ENCODE data around the gene MDC1.
A peak's percentile ranks its signal among the peaks of the same experiment; 100 is the strongest.
"Not testable (repeated sequence)": the region's sequence is repeated elsewhere in the genome, so short reads cannot be mapped to it uniquely, and the experiment has no call there.

MDC1 gene

DNA sequence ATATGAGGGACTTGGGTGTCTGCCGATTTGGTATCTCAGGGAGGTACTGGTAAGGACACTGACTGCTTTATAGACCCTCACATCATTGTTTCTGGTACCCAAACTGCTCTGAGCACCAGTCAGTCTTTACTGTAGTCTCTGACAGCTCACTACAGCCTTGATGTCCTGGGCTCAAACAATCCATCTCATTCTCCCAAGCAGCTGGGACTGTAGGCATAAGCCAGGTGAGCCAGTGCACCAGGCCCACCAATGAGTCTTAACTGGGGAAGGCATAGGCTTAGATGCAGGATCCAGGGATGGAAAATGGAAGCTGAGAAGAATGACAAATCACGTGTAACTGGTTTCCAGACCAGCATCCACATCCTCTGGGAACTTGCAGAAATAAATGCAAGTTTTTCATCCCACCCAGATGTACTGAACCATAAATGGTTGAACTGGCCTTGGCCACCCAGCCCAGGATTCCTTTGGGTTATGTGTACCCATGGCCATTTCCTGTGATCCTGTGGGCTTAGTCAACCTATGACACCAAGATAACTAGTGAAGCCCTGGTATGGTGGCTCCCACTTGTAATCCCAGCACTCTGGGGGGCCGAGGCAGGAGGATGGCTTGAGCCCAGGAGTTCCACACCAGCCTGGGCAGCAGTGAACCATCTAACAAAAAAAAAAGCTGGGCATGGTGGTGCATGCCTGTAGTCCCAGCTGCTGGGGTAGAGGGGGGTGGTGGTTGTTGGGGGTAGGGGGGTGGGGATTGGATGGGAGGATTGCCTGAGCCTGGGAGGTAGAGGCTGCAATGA is 8.8 kb upstream of the MDC1 start:
- no peak for DNase-seq (ENCODE audit: low read depth in 2 of 2)

DNA sequence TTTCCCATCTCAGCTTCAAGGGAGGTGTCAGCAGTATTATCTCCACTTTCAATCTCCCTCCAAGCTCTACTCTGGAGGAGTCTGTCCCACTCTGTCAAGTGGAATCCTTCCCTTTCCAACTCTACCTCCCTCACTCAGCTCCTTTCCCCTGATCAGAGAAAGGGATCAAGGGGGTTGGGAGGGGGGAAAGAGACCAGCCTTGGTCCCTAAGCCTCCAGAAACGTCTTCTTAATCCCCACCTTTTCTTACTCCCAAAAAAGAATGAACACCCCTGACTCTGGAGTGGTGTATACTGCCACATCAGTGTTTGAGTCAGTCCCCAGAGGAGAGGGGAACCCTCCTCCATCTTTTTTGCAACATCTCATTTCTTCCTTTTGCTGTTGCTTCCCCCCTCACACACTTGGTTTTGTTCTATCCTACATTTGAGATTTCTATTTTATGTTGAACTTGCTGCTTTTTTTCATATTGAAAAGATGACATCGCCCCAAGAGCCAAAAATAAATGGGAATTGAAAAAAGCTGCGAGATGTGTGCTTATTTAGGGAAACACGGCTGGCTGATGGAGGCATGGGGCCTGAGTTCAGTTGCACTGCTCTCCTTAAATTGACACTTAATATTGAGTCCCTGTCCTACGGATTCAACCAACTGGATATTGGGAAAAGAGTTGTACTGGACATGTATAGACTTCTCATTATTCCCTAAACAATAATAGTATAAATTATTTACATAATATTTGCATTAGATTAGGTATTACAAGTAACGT is 8.0 kb upstream of the MDC1 start:
- no peak for DNase-seq (ENCODE audit: low read depth in 2 of 2)

DNA sequence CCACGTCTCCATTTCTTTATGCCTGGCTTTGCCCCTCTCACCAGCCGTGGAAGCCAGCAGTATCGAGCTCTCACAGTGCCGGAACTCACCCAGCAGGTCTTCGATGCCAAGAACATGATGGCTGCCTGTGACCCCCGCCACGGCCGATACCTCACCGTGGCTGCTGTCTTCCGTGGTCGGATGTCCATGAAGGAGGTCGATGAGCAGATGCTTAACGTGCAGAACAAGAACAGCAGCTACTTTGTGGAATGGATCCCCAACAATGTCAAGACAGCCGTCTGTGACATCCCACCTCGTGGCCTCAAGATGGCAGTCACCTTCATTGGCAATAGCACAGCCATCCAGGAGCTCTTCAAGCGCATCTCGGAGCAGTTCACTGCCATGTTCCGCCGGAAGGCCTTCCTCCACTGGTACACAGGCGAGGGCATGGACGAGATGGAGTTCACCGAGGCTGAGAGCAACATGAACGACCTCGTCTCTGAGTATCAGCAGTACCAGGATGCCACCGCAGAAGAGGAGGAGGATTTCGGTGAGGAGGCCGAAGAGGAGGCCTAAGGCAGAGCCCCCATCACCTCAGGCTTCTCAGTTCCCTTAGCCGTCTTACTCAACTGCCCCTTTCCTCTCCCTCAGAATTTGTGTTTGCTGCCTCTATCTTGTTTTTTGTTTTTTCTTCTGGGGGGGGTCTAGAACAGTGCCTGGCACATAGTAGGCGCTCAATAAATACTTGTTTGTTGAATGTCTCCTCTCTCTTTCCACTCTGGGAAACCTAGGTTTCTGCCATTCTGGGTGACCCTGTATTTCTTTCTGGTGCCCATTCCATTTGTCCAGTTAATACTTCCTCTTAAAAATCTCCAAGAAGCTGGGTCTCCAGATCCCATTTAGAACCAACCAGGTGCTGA is 7.0 kb upstream of the MDC1 start:
- DNase-seq (ENCODE audit: low read depth in 2 of 2): not testable (repeated sequence)

DNA sequence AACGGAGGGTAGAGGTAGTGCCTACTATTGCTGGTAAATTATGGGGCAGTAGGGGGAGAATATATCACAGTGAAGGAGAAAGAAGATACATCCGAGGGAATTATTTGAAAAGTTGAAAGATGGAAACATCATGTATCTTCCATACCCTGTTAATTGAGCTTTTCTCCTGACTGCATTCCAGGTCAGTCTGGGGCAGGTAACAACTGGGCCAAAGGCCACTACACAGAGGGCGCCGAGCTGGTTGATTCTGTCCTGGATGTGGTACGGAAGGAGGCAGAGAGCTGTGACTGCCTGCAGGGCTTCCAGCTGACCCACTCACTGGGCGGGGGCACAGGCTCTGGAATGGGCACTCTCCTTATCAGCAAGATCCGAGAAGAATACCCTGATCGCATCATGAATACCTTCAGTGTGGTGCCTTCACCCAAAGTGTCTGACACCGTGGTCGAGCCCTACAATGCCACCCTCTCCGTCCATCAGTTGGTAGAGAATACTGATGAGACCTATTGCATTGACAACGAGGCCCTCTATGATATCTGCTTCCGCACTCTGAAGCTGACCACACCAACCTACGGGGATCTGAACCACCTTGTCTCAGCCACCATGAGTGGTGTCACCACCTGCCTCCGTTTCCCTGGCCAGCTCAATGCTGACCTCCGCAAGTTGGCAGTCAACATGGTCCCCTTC is 6.2 kb upstream of the MDC1 start:
- not testable (repeated sequence) for DNase-seq (ENCODE audit: low read depth in 2 of 2)

DNA sequence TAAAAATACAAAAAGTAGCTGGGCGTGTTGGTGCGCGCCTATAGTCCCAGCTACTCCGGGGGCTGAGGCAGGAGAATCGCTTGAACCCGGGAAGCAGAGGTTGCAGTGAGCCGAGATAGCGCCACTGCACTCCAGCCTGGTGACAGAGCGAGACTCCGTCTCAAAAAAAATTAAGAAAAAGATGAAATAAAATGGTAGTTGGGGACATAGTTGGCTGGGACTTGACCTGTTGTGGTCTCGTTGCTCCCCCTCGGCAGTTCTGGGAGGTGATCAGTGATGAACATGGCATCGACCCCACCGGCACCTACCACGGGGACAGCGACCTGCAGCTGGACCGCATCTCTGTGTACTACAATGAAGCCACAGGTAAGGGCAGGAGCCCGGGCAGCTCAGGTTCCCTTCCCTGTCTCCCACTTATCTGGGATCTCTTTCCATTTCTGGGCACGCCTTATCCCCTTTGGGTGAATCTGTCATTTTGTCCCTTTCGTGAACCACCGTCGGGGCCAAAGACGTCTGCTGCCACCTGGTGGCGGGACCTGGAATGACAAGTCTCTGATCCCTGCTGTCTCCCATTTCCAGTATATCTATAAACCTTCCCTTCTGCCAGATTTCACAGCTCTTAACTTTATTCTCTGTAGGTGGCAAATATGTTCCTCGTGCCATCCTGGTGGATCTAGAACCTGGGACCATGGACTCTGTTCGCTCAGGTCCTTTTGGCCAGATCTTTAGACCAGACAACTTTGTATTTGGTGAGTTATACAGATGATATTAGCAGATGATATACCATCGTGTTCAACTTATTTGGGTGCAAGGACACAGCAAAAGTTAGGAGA is 5.4 kb upstream of the MDC1 start:
- peak in 1 of 2 experiments; percentile 77 for DNase-seq (ENCODE audit: low read depth in 2 of 2)

DNA sequence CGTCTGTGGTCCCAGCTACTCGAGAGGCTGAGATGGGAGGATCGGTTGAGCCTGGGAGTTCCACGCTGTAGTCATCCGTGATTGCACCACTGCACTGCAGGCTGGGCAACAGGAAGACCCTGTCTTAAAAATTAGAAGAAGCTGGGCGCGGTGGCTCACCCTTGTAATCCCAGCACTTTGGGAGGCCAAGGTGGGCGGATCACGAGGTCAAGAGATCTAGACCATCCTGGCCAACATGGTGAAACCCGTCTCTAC is 4.9 kb upstream of the MDC1 start:
- not testable (repeated sequence) for DNase-seq (ENCODE audit: low read depth in 2 of 2)

DNA sequence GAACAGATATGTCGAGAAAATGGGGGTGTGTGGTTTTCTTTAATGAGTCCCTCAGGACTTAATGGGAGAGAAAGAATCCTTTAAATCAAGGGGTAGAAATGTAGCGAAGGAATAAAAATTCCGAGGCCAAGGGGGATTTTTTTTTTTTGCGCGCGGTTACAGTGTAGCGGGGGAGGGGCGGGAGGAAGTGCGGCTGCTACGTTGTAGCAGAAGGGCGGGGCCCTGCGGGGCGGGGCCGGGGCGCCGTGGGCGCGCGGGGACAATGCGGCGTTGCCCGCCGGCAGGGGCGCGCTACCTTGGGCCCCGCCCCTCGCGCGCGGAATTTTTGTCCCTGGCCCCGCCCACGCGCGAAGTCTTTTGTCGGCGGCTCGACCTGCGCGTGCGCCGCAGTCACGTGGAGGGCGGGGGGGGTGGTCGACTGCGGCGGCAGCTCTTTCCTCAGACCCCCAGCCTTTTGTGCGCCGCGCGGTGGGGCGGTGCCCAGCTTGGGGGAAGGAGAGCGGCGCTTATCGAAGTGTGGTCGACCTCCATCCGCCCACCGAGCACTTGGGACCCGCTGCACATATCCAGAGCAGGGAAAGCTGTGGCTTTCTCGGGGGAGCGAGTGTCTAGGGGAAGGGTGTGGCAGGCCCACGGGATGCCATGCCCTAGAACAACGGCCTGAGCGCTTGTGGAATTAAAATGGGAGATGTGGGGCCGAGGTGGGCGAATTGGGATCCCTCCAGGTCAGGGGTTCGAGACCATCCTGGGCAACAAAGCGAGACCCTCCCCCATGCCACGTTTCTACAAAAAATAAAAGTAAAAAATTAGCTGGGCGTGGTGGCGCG is 4.3 kb upstream of the MDC1 start:
- DNase-seq (ENCODE audit: low read depth in 2 of 2): peak; percentile 89 to 93

DNA sequence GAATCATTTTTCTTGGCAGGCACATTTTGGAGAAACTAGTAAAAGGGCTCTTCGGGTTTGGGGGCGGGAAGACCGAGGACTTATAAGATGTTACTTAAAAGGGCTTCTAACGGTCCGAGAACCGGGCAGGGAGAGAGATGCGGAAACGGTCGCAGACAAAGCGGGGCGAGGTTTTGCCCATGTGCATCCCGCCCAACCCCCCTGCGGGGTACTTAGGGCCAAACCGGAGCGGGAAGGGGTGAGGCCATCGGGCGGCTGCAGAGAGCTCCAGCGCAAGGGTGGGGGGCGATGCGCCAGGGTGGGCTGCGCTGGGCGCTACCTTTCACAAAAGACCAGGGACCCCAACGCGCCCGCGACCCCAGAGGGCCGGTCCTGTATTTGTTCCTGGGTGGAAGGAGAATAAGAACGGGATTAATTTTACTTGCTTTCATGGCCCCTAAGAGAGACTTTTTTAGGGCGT is 3.7 kb upstream of the MDC1 start:
- DNase-seq (ENCODE audit: low read depth in 2 of 2): peak in 1 of 2 experiments; percentile 54

DNA sequence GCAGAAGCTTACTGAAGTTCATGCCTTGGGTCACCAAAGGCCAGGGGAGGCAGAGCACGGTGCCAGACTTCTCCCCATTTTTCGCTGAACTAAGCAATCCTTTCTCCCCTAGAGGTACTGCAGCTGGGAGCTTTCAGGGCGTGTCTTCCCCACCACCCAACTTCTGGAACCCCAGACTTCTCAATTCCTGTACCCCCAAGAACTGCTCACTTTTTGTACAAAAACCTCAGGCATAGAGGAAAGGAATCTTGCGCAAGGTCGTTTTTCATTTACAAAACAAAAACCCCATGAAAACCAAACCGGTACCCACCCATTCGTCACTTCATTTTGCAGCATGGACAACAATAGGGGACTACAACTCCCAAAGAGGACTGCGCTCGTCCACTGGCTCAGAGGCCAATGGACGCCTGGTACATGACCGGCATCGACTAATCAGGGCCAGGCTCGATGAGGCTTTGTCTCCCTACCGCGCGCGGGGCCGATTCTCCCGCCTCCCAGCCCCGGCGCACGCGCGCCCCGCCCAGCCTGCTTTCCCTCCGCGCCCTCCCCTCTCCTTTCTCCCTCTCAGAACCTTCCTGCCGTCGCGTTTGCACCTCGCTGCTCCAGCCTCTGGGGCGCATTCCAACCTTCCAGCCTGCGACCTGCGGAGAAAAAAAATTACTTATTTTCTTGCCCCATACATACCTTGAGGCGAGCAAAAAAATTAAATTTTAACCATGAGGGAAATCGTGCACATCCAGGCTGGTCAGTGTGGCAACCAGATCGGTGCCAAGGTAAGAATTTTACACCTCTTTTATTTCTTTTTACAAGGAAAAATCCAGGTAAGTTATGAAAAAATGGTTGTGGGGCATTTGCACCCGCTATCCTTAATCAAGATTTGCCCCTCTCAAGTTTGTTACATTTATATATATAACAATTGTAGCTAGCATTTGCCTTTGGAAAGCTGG is 3.0 kb upstream of the MDC1 start, which contains the start of gene TUBB:
Gene TUBB, plus strand, starts transcription at position 562 of the 947 bp plus-strand sequence. Its CDS starts 155 bp downstream, at position 717.
- peak; percentile 88 to 92 for DNase-seq (ENCODE audit: low read depth in 2 of 2)

DNA sequence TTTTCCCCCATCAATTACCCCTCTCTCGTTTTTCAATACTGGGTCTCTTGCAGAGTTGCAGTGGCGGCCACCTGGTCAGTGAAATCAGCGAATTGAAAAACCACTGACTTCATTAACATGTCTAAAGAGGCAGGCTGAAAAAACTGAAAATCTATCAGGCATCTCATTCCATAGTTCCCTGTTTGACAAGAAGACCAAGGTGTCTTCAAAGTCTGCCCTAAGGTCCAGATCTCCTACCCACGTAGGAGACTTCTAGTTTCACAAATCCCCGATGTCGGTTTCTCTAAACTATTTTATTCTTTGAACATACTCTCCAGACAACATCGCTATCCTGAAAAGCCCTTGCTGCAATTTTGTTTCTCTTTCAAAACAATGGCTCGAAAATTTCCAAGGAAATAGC is 2.3 kb upstream of the MDC1 start:
- DNase-seq (ENCODE audit: low read depth in 2 of 2): no peak

DNA sequence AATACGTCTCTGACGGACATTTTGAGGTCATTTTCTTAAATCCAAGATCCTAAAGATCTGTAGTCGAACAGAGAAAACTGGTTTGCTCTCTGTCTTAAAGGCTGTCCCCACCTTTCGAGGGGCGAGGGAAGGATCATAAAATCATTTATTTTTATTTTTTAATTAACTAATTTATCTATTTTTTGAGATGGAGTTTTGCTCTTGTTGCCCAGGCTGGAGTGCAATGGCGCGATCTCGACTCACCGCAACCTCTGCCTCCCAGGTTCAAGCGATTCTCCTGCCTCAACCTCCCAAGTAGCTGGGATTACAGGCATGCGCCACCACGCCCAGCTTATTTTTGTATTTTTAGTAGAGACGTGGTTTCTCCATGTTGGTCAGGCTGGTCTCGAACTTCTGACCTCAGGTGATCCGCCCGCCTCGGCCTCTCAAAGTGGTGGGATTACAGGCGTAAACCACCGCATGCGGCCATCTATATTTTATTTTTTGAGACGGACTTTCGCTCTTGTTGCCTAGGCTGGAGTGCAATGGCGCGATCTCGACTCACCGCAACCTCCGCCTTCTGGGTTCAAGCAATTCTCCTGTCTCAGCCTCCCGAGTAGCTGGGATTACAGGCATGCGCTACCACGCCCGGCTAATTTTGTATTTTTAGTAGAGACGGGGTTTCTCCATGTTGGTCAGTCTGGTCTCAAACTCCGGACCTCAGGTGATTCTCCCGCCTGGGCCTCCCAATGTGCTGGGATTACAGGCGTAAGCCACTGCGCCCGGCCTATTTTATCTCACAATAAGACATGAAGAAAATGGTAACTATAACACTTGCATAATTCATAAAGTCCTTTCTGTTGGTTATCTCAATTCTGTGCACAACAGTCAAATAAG is 1.0 kb upstream of the MDC1 start:
- not testable (repeated sequence) for DNase-seq (ENCODE audit: low read depth in 2 of 2)

DNA sequence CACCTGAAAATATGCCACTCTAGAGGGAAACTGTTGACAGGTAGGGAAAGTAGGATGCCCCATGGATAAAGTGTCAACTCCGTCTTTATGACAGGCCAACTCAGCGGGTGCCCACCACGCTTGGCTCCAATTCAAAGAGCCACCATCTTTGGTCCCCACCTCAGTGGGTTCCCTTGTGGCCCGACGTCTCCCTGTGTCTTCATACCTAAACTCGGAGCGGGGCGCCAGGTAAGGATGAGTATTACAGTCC is 277 bp downstream of the MDC1 start:
- DNase-seq (ENCODE audit: low read depth in 2 of 2): no peak

DNA sequence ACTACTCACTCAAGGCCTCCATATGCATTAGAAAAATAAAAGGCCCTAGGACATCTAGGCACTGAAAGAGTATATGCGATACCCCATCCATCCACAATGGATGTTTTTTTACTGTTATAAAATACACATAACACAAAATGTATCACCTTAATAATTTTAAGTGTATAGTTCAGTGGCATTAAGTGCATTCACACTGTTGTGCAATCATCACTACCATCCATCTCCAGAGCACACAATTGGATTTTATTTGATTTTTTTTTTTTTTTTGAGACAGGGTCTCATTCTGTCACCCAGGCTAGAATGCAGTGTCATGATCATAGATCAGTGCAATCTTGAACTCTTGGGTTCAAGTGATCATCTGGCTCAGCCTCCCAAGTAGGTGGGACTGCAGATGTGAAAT is 2.8 kb downstream of the MDC1 start:
- DNase-seq (ENCODE audit: low read depth in 2 of 2): no peak

DNA sequence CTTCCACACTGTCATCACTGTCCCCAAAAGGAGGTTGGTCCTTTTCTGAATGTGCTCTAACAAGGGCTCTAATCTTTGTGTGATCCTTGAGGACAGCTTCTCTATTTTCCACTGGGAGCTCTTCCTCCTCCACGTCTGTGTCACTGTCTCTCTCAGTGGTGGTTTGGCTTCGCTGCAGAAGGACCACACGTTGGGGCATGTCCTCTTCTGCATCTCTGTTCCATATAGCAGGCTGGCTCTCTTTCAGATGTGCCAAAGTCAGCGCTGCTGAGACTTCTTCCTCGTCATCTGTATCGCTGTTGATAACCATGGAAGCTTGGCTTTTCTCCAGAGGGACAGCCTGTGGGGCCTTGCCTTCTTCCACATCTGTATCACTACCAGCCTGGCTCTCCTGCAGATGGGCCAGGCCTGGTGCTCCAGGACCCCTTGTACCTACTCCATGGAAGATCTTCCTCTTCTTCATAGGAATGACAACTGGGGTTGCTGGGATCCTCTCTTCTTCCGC is 4.6 kb downstream of the MDC1 start:
- no peak for DNase-seq (ENCODE audit: low read depth in 2 of 2)

DNA sequence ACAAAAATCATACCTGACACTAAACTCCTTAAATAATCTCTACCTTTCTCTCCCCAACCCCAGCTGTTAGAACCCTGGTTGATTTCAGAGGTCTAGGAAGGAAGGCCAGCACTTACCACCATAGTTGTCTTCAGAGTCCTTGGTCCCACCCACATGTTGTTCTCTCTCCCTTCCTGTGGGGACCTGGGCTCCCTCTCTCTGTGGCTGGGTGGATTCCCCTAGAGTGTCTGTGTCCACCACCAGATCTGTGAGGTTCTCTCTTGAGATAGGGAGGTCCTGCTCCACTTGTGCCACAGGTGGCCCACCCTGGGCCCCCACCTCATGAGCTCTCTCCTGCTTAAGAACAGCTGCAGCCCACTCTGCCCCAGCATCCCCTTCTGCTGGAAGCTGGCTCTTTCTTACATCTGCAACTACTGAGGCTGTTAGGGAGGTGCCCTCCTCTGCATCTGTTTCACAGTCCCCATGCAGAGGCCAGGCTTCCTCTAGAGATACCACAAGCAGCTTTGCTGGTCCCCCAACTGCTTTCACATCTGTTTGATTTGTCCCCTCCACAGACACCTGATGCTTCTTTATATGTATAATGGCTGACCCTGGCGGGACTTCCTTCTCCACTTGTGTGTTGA is 5.2 kb downstream of the MDC1 start:
- no peak for DNase-seq (ENCODE audit: low read depth in 2 of 2)

DNA sequence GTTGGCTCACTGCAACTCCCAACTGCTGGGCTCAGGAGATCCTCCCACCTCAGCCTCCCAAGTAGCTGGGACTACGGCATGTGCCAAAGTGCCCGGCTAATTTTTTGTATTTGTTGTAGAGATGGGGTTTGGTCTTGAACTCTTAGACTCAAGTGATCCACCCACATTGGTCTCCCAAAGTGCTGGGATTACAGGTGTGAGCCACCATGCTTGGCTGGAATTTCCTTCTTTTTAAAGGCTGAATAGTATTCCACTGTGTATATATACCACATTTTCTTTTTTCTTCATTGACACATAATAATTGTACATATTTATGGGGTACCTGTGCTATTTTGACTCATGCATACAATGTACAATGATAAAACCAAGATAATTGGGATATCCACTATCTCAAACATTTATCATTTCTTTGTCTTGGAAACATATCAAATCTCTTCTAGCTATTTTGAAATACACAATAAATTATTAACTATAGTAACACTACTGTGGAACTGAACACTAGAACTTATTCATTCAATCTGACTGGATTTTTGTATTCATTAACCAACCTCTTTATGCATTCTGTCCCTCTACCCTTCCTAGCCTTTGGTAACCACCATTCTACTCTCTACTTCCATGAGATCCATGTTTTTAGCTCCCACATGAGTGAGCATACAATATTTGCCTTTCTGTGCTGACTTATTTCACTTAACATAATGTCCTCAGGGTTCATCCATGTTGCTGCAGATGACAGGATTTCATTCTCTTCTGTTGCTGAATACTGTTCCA is 7.8 kb downstream of the MDC1 start:
- no peak for DNase-seq (ENCODE audit: low read depth in 2 of 2)

Measured in stimulated activated CD4-positive, alpha-beta T cell treated with anti-CD3 and anti-CD28 coated beads, Interleukin-12 subunit alpha, Interleukin-12 subunit beta, amount 100 ng/mL, for 24 hours (primary cell).